Muscle layer of duodenum (tissue), 2 donors: ENCODE data around the gene SLC5A3.

Experiments
- H3K27ac ChIP-seq: one replicate; pipeline ENCODE4 v1.7.0; 2013; ENCODE audit warnings: mild to moderate bottlenecking, low read length
- H3K27me3 ChIP-seq: one replicate; pipeline ENCODE4 v1.7.0; 2013; ENCODE audit warnings: low read depth, mild to moderate bottlenecking, control low read depth, low read length
- H3K36me3 ChIP-seq, 2 donors: one replicate each; pipeline ENCODE4 v1.7.0; 2013; ENCODE audit warnings: low read length in 2 of 2, control low read depth in 1 of 2, mild to moderate bottlenecking in 1 of 2; ENCODE audit not compliant: insufficient read depth in 2 of 2, control insufficient read depth in 1 of 2
- H3K4me1 ChIP-seq, 2 donors: one replicate each; pipeline ENCODE4 v1.7.0; 2013; ENCODE audit warnings: low read length in 2 of 2, mild to moderate bottlenecking in 2 of 2, control low read depth in 1 of 2, moderate library complexity in 1 of 2; ENCODE audit not compliant: insufficient read depth in 2 of 2, control insufficient read depth in 1 of 2
- H3K4me3 ChIP-seq, 2 donors: one replicate each; pipeline ENCODE4 v1.7.0; 2013; ENCODE audit warnings: low read length in 2 of 2, low read depth in 1 of 2, mild to moderate bottlenecking in 1 of 2
- H3K9me3 ChIP-seq, 2 donors: one replicate each; pipeline ENCODE4 v1.7.0; 2013; ENCODE audit warnings: low read length in 2 of 2, control low read depth in 1 of 2, mild to moderate bottlenecking in 1 of 2; ENCODE audit not compliant: control insufficient read depth in 1 of 2
- donor health status: healthy.

The SLC5A3 gene

GRCh38 chr21:34073032-34073748 is at the start of gene SLC5A3, which contains the start of gene MRPS6:
Gene SLC5A3 (plus strand): TSS chr21:34073578. CDS start chr21:34095199, 21,621 bp downstream.
Gene MRPS6 (plus strand): TSS chr21:34073578. CDS start chr21:34073701, 123 bp downstream.
- H3K27ac ChIP-seq: peak within 1 kb of the TSS; percentile 65
- no peaks in the 10 kb centered on the region for H3K27me3 ChIP-seq
- H3K4me3 ChIP-seq: peak within 1 kb of the TSS; percentile 77 to 80
- H3K36me3 ChIP-seq: no peaks in the 10 kb centered on the region
- peaks cover 13 to 27% of the 10 kb centered on the region in 2 donors for H3K4me1 ChIP-seq
- H3K9me3 ChIP-seq: no peaks in the 10 kb centered on the region

- no peaks in the 10 kb centered on the region for H3K27me3 ChIP-seq
- no peaks in the 10 kb centered on the region for H3K36me3 ChIP-seq
- H3K9me3 ChIP-seq: peaks cover 2 to 8% of the 10 kb centered on the region in 2 donors
- H3K27ac ChIP-seq: no peak overlapping the region
- peaks cover 10% of the 10 kb centered on the region in 2 donors for H3K4me1 ChIP-seq
- no peak overlapping the region for H3K4me3 ChIP-seq
These were observed 49.5 kb upstream of the SLC5A3 start for GRCh38 chr21:34023691-34024373.

- Histone ChIP-seq H3K27me3 (no peaks in the 10 kb centered on the region), H3K4me3 (no peak overlapping the region), H3K36me3 (no peaks in the 10 kb centered on the region), H3K27ac (peak overlapping the region; percentile 7), H3K4me1 (peaks cover 10% of the 10 kb centered on the region in 2 donors), H3K9me3 (peaks cover 2 to 8% of the 10 kb centered on the region in 2 donors)
These were observed 49.0 kb upstream of the SLC5A3 start for GRCh38 chr21:34024374-34024693.

- no peak overlapping the region for H3K4me3 ChIP-seq
- H3K9me3 ChIP-seq: no peaks in the 10 kb centered on the region
- H3K4me1 ChIP-seq: peaks cover 5 to 14% of the 10 kb centered on the region in 2 donors
- H3K27ac ChIP-seq: no peak overlapping the region
- H3K36me3 ChIP-seq: no peaks in the 10 kb centered on the region
- no peaks in the 10 kb centered on the region for H3K27me3 ChIP-seq
These were observed 45.5 kb upstream of the SLC5A3 start for GRCh38 chr21:34027721-34028461.

- Histone ChIP-seq H3K36me3 (no peaks in the 10 kb centered on the region), H3K27me3 (no peaks in the 10 kb centered on the region), H3K27ac (no peak overlapping the region), H3K9me3 (no peaks in the 10 kb centered on the region), H3K4me3 (peak overlapping the region; percentile 36 to 41), H3K4me1 (peaks cover under 1 to 4% of the 10 kb centered on the region in 2 donors)
These were observed 43.4 kb upstream of the SLC5A3 start for GRCh38 chr21:34029743-34030528.

- H3K27me3 ChIP-seq: no peaks in the 10 kb centered on the region
- H3K4me3 ChIP-seq: no peak overlapping the region
- H3K9me3 ChIP-seq: no peaks in the 10 kb centered on the region
- H3K27ac ChIP-seq: no peak overlapping the region
- peaks cover 0 to 4% of the 10 kb centered on the region in 2 donors for H3K4me1 ChIP-seq
- H3K36me3 ChIP-seq: no peaks in the 10 kb centered on the region
These were observed 41.5 kb upstream of the SLC5A3 start for GRCh38 chr21:34031835-34032370.

GRCh38 chr21:34034369-34035014 is 38.9 kb upstream of the SLC5A3 start:
- H3K27me3 ChIP-seq: no peaks in the 10 kb centered on the region
- H3K9me3 ChIP-seq: no peaks in the 10 kb centered on the region
- H3K36me3 ChIP-seq: no peaks in the 10 kb centered on the region
- no peak overlapping the region for H3K4me3 ChIP-seq
- H3K27ac ChIP-seq: no peak overlapping the region
- H3K4me1 ChIP-seq: peaks cover 0 to 4% of the 10 kb centered on the region in 2 donors

GRCh38 chr21:34035619-34036354 is 37.6 kb upstream of the SLC5A3 start:
- no peaks in the 10 kb centered on the region for H3K27me3 ChIP-seq
- no peak overlapping the region for H3K27ac ChIP-seq
- H3K9me3 ChIP-seq: no peaks in the 10 kb centered on the region
- H3K36me3 ChIP-seq: no peaks in the 10 kb centered on the region
- no peaks in the 10 kb centered on the region for H3K4me1 ChIP-seq
- no peak overlapping the region for H3K4me3 ChIP-seq

GRCh38 chr21:34037009-34037795 is 36.2 kb upstream of the SLC5A3 start:
- no peak overlapping the region for H3K4me3 ChIP-seq
- H3K9me3 ChIP-seq: no peaks in the 10 kb centered on the region
- H3K27ac ChIP-seq: no peak overlapping the region
- no peaks in the 10 kb centered on the region for H3K27me3 ChIP-seq
- no peaks in the 10 kb centered on the region for H3K4me1 ChIP-seq
- no peaks in the 10 kb centered on the region for H3K36me3 ChIP-seq
